Esophagus squamous epithelium (tissue), 4 donors: ENCODE data around the gene FMN2.

Source experiments
- POLR2A ChIP-seq, 4 donors: fragments of 450-650 bp; IDR thresholded peaks; one replicate each; pipeline ENCODE4 v1.6.1; 2017; ENCODE audit warnings: antibody characterized with exemption in 4 of 4, mild to moderate bottlenecking in 4 of 4, moderate library complexity in 3 of 4
- TF ChIP-seq, protein P1 (sequence below), 6 experiments: fragments of 450-650 bp in 4 of 6; fragments of 200-600 bp in 2 of 6; sonication (generic) in 2 of 6; IDR thresholded peaks; one replicate each; pipeline ENCODE4 v1.5.1; 2016 to 2019; ENCODE audit warnings: antibody characterized with exemption in 6 of 6, mild to moderate bottlenecking in 4 of 6, moderate library complexity in 4 of 6

DNA sequence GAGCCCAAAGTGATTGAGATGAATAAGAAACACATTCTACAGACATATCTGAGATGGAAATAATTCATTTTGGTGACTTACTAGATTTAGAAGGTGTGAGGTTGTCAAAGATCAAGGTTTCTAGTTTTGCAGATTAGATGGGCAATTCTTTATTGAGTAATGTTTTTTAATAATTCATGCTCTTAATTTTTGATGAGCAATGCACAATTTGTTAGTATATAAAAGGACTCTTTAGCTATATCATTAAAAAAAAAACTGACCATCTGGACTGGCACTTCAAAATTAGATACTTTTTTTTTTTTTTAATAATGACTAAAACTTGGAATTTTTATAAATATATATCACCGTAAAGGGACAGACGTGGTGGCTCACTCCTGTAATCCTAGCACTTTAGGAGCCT, 63.9 kb downstream of the FMN2 start:
- TF ChIP-seq, protein P1, sequence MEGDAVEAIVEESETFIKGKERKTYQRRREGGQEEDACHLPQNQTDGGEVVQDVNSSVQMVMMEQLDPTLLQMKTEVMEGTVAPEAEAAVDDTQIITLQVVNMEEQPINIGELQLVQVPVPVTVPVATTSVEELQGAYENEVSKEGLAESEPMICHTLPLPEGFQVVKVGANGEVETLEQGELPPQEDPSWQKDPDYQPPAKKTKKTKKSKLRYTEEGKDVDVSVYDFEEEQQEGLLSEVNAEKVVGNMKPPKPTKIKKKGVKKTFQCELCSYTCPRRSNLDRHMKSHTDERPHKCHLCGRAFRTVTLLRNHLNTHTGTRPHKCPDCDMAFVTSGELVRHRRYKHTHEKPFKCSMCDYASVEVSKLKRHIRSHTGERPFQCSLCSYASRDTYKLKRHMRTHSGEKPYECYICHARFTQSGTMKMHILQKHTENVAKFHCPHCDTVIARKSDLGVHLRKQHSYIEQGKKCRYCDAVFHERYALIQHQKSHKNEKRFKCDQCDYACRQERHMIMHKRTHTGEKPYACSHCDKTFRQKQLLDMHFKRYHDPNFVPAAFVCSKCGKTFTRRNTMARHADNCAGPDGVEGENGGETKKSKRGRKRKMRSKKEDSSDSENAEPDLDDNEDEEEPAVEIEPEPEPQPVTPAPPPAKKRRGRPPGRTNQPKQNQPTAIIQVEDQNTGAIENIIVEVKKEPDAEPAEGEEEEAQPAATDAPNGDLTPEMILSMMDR (IDR thresholded peaks at IDR 0.05) = no peak
- TF ChIP-seq POLR2A (IDR thresholded peaks at IDR 0.05) = no peak
